Measurements from ENCODE around the gene CIBAR2. TPM values are rescaled to one million over a fixed set of nuclear protein-coding genes. Genes with fewer than 3 reads are reported as not detected.

CIBAR2 gene
- total and polyA plus RNA-seq, 9 of the 15 experiments (the other 6 are each of a cell fraction or from before 2014, with no cell fraction given): not detected

- TF ChIP-seq SFPQ (IDR thresholded peaks at IDR 0.05; ENCODE audit: low read depth, low read length) (no peak), TFAP4 (CRISPR knock-in tag; IDR thresholded peaks at IDR 0.05; ENCODE audit: borderline replicate concordance) (no peak), HOXB6 (CRISPR knock-in tag; IDR thresholded peaks at IDR 0.05; ENCODE audit: borderline replicate concordance) (no peak), CTCF (IDR thresholded peaks at IDR 0.05 in 2 of 3, conservative IDR thresholded peaks at IDR 0.05 in 1 of 3; ENCODE audit: insufficient read depth in 2 of 3, low read depth in 1 of 3, low read length in 3 of 3) (no peak), RAD21 (CRISPR knock-in tag; conservative IDR thresholded peaks at IDR 0.05 in 1 of 2, IDR thresholded peaks at IDR 0.05 in 1 of 2) (no peak)
Observed at GRCh38 chr16:85062323-85062722, 49.9 kb downstream of the CIBAR2 start (continued).

Data from K562 (cell line).